ENCODE results near the gene SH3BP5.

The SH3BP5 gene

GRCh38 chr3:15347063-15347736 is 14.8 kb upstream of the SH3BP5 start:
- no peak for DNase-seq

GRCh38 chr3:15346516-15346915 is 14.1 kb upstream of the SH3BP5 start:
- no peak for DNase-seq

- DNase-seq: no peak
These were observed 13.3 kb upstream of the SH3BP5 start for GRCh38 chr3:15345608-15346137.

GRCh38 chr3:15345066-15345607 is 12.8 kb upstream of the SH3BP5 start:
- DNase-seq: no peak

GRCh38 chr3:15342945-15343344 is 10.6 kb upstream of the SH3BP5 start:
- DNase-seq: no peak

- no peak for DNase-seq
These were observed 9.9 kb upstream of the SH3BP5 start for GRCh38 chr3:15342246-15342645.

GRCh38 chr3:15341030-15341726 is 8.8 kb upstream of the SH3BP5 start:
- no peak for DNase-seq

- DNase-seq: no peak
These were observed 7.4 kb upstream of the SH3BP5 start for GRCh38 chr3:15339786-15340215.

- DNase-seq: no peak
These were observed 6.6 kb upstream of the SH3BP5 start for GRCh38 chr3:15339001-15339400.

GRCh38 chr3:15337963-15338362 is 5.6 kb upstream of the SH3BP5 start:
- DNase-seq: no peak

GRCh38 chr3:15336057-15336456 is 3.7 kb upstream of the SH3BP5 start:
- DNase-seq: no peak

- no peak for DNase-seq
These were observed 1.5 kb upstream of the SH3BP5 start for GRCh38 chr3:15333956-15334263.

GRCh38 chr3:15333099-15333955 is 941 bp upstream of the SH3BP5 start:
- no peak for DNase-seq

GRCh38 chr3:15331606-15332404 is 581 bp downstream of the SH3BP5 start:
- peak; percentile 52 to 58 for DNase-seq

GRCh38 chr3:15331072-15331605 is 1.2 kb downstream of the SH3BP5 start:
- no peak for DNase-seq

GRCh38 chr3:15330031-15330596 is 2.3 kb downstream of the SH3BP5 start:
- no peak for DNase-seq

GRCh38 chr3:15329046-15330005 is 3.1 kb downstream of the SH3BP5 start:
- DNase-seq: no peak

- peak in 1 of 2 experiments; percentile 25 for DNase-seq
These were observed 4.4 kb downstream of the SH3BP5 start for GRCh38 chr3:15327941-15328340.

- DNase-seq: no peak
These were observed 5.7 kb downstream of the SH3BP5 start for GRCh38 chr3:15326673-15327072.

- DNase-seq: no peak
These were observed 6.3 kb downstream of the SH3BP5 start for GRCh38 chr3:15326037-15326436.

GRCh38 chr3:15325228-15325627 is 7.2 kb downstream of the SH3BP5 start:
- DNase-seq: no peak
